SK-N-MC (cell line): ENCODE data around the gene TNRC6C.

Source experiments
- EZH2 ChIP-seq: fragments of 200-600 bp; sonication (generic); IDR thresholded peaks from one replicate; pipeline ENCODE4 v1.6.1; 2017; ENCODE audit warnings: antibody characterized with exemption
- POLR2AphosphoS5 ChIP-seq: IDR thresholded peaks from 2 replicates; pipeline ENCODE4 v1.6.1; 2012; ENCODE audit warnings: mild to moderate bottlenecking, low read depth, low read length, borderline replicate concordance

GRCh38 chr17:78006338-78006737 lies 47.8 kb downstream of the TNRC6C start:
- TF ChIP-seq EZH2 (no peak), POLR2AphosphoS5 (no peak)
